ENCODE measurements around the gene PCDHA9.
"Not testable (repeated sequence)": the region's sequence is repeated elsewhere in the genome, so short reads cannot be mapped to it uniquely, and the experiment has no call there.

The PCDHA9 gene

DNA sequence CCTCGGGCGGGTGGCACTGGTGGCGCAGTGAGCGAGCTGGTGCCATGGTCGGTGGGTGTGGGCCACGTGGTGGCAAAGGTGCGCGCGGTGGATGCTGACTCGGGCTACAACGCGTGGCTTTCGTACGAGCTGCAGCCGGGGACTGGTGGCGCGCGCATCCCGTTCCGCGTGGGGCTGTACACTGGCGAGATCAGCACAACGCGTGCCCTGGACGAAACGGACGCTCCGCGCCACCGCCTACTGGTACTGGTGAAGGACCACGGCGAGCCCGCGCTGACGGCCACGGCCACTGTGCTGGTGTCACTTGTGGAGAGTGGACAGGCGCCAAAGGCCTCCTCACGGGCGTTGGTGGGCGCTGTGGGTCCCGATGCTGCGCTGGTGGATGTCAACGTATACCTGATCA, 39.3 kb upstream of the PCDHA9 start:
- DNase-seq (ENCODE audit: low read depth) = no peak
- TF ChIP-seq CTCF (IDR thresholded peaks at IDR 0.05; ENCODE audit: low read depth, low read length, missing control alignments) = no peak
- H3K4me3 ChIP-seq (ENCODE audit: low read depth, low read length) = no peak overlapping the region

GRCh38 chr5:140821375-140822280, 26.6 kb upstream of the PCDHA9 start, which contains the start of gene PCDHA5:
TSS of gene PCDHA5 (plus strand) at chr5:140821613.
- TF ChIP-seq CTCF (IDR thresholded peaks at IDR 0.05; ENCODE audit: low read depth, low read length, missing control alignments) = peak; percentile 56
- no peak within 1 kb of the TSS for H3K4me3 ChIP-seq (ENCODE audit: low read depth, low read length)
- no peak for DNase-seq (ENCODE audit: low read depth)

DNA sequence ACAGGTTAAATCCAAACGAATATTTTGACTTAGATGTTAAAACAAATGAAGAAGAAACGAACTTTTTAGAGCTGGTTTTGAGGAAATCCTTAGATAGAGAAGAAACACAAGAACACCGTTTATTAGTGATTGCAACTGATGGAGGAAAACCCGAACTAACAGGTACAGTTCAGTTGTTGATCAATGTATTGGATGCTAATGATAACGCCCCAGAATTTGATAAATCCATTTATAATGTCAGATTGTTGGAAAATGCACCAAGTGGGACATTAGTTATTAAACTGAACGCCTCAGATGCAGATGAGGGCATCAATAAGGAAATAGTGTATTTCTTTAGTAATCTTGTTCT, 25.9 kb upstream of the PCDHA9 start:
- TF ChIP-seq CTCF (IDR thresholded peaks at IDR 0.05; ENCODE audit: low read depth, low read length, missing control alignments) = no peak

GRCh38 chr5:140822969-140823368, 25.2 kb upstream of the PCDHA9 start:
- not testable (repeated sequence) for DNase-seq (ENCODE audit: low read depth)

More for the DNA sequence above, 25.9 kb upstream of the PCDHA9 start:
- DNase-seq (ENCODE audit: low read depth) = no peak
- no peak overlapping the region for H3K4me3 ChIP-seq (ENCODE audit: low read depth, low read length)

DNA sequence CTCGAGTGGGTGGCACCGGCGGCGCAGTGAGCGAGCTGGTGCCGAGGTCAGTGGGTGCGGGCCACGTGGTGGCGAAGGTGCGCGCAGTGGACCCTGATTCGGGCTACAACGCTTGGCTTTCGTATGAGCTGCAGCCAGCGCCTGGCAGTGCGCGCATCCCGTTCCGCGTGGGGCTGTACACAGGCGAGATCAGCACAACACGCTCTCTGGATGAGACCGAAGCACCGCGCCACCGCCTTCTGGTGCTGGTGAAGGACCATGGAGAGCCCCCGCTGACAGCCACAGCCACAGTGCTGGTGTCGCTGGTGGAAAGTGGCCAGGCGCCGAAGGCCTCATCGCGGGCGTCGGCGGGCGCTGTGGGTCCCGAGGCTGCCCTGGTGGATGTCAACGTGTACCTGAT, 24.7 kb upstream of the PCDHA9 start:
- H3K4me3 ChIP-seq (ENCODE audit: low read depth, low read length) = no peak overlapping the region
- no peak for TF ChIP-seq CTCF (IDR thresholded peaks at IDR 0.05; ENCODE audit: low read depth, low read length, missing control alignments)
- no peak for DNase-seq (ENCODE audit: low read depth)

More at GRCh38 chr5:140822969-140823368, 25.2 kb upstream of the PCDHA9 start:
- not testable (repeated sequence) for H3K4me3 ChIP-seq (ENCODE audit: low read depth, low read length)

DNA sequence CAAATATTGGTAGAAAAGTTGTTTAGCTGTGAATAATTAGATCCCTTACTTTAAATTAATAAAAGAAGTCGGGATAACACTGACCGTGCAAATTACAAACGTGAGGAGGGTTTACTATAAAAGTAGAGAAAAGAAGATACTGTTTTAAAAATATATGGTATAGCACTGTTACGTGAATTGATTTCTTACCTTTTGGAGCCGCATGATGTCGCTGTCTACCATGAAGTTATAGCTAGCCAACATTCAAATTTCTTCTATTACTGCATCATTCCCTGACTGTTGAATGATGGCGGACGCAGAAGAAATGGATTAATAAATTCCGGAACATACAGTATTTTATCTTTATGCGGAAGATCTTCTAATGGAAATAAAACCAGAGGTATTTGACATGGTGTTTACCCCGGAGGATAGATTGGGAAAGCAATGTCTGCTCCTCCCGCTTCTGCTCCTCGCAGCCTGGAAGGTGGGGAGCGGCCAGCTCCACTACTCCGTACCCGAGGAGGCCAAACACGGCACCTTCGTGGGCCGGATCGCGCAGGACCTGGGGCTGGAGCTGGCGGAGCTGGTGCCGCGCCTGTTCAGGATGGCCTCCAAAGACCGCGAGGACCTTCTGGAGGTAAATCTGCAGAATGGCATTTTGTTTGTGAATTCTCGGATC, 20.3 kb upstream of the PCDHA9 start, which contains the start of gene PCDHA6:
Gene PCDHA6, plus strand, starts transcription at position 257 of the 658 bp plus-strand sequence. Its CDS starts 132 bp downstream, at position 389.
- no peak for DNase-seq (ENCODE audit: low read depth)
- H3K4me3 ChIP-seq (ENCODE audit: low read depth, low read length) = no peak within 1 kb of the TSS
- TF ChIP-seq CTCF (IDR thresholded peaks at IDR 0.05; ENCODE audit: low read depth, low read length, missing control alignments) = no peak

GRCh38 chr5:140828362-140828737, 19.8 kb upstream of the PCDHA9 start:
- no peak for TF ChIP-seq CTCF (IDR thresholded peaks at IDR 0.05; ENCODE audit: low read depth, low read length, missing control alignments)
- H3K4me3 ChIP-seq (ENCODE audit: low read depth, low read length) = no peak overlapping the region
- DNase-seq (ENCODE audit: low read depth) = no peak

DNA sequence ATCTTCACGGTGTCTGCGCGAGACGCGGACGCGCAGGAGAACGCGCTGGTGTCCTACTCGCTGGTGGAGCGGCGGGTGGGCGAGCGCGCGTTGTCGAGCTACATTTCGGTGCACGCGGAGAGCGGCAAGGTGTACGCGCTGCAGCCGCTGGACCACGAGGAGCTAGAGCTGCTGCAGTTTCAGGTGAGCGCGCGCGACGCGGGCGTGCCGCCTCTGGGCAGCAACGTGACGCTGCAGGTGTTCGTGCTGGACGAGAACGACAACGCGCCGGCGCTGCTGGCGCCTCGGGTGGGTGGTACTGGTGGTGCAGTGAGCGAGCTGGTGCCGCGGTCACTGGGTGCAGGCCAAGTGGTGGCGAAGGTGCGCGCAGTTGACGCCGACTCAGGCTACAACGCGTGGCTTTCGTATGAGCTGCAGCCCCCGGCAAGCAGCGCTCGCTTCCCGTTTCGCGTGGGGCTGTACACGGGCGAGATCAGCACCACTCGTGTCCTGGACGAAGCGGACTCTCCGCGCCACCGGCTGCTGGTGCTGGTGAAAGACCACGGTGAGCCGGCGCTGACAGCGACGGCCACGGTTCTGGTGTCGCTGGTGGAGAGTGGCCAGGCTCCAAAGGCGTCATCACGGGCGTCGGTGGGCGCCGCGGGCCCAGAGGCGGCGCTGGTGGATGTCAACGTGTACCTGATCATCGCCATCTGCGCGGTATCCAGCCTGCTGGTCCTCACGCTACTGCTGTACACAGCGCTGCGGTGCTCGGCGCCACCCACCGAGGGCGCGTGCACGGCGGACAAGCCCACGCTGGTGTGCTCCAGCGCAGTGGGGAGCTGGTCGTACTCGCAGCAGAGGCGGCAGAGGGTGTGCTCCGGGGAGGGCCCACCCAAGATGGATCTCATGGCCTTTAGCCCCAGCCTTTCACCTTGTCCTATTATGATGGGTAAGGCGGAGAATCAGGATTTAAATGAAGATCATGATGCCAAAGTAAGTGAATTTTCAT, 18.4 kb upstream of the PCDHA9 start:
- DNase-seq (ENCODE audit: low read depth); H3K4me3 ChIP-seq (ENCODE audit: low read depth, low read length): not testable (repeated sequence)

All from GM12864 (cell line).